OCI-LY3 (cell line): Measurements from ENCODE around the gene WWOX.

Source experiments
- H2AFZ ChIP-seq: fragments of 200-600, 300-600 bp; shearing (Covaris generic); 2 replicates; pipeline ENCODE4 v1.6.0; 2014; ENCODE audit warnings: antibody characterized with exemption, low read depth, low read length
- H3K27ac ChIP-seq: fragments of 200-600, 300-600 bp; sonication (generic); 2 replicates; pipeline ENCODE4 v1.5.1; 2014; ENCODE audit warnings: mild to moderate bottlenecking, low read length, moderate library complexity, mixed read lengths
- H3K27me3 ChIP-seq: fragments of 200-600, 300-600 bp; sonication (generic); 2 replicates; pipeline ENCODE4 v1.6.1; 2014; ENCODE audit warnings: low read depth, low read length, mixed read lengths
- H3K36me3 ChIP-seq: fragments of 200-600, 300-600 bp; sonication (generic); replicated peaks from 2 replicates; pipeline ENCODE3; 2014; ENCODE audit warnings: low read depth, low read length, mixed read lengths
- H3K4me1 ChIP-seq: fragments of 300-600, 200-600 bp; sonication (generic); 2 replicates; pipeline ENCODE4 v1.6.1; 2014; ENCODE audit warnings: low read length, mixed read lengths
- H3K4me2 ChIP-seq: fragments of 200-600, 300-600 bp; sonication (generic); 2 replicates; pipeline ENCODE4 v1.6.1; 2014; ENCODE audit warnings: low read length, mixed read lengths
- H3K4me3 ChIP-seq: fragments of 300-600, 200-600 bp; sonication (generic); 2 replicates; pipeline ENCODE4 v1.5.1; 2014; ENCODE audit warnings: antibody characterized with exemption, mild to moderate bottlenecking, low read length, moderate library complexity
- H3K79me2 ChIP-seq: fragments of 300-600, 200-600 bp; shearing (Covaris generic); 2 replicates; pipeline ENCODE4 v1.6.1; 2014; ENCODE audit warnings: mild to moderate bottlenecking, low read length, mixed read lengths
- H3K9ac ChIP-seq: fragments of 300-600, 200-600 bp; shearing (Covaris generic); 2 replicates; pipeline ENCODE4 v1.6.0; 2014; ENCODE audit warnings: mild to moderate bottlenecking, low read length, moderate library complexity
- H3K9me3 ChIP-seq: fragments of 200-600, 300-600 bp; shearing (Covaris generic); 2 replicates; pipeline ENCODE4 v1.6.1; 2014; ENCODE audit warnings: low read length, mixed read lengths; ENCODE audit not compliant: insufficient read depth
- H4K20me1 ChIP-seq: fragments of 200-600, 300-600 bp; sonication (generic); 2 replicates; pipeline ENCODE4 v1.6.1; 2016; ENCODE audit warnings: low read length, mixed read lengths; ENCODE audit not compliant: insufficient read depth
- CTCF ChIP-seq: fragments of 200-600, 300-600 bp; sonication (generic); IDR thresholded peaks from 2 replicates; pipeline ENCODE4 v1.5.1; 2014; ENCODE audit warnings: antibody characterized with exemption, low read length, low read depth
- EZH2phosphoT487 ChIP-seq: fragments of 200-600 bp; shearing (Covaris generic); IDR thresholded peaks from 2 replicates; pipeline ENCODE4 v1.6.1; 2018; ENCODE audit warnings: antibody characterized with exemption, mixed run types, low read depth

The WWOX gene

GRCh38 chr16:78791011-78791410, 691.6 kb downstream of the WWOX start:
- Histone ChIP-seq H3K27ac (no peak overlapping the region), H3K9ac (no peak overlapping the region), H4K20me1 (no peaks in the 10 kb centered on the region), H3K4me3 (no peak overlapping the region), H3K9me3 (no peaks in the 10 kb centered on the region), H3K4me2 (no peak overlapping the region), H3K4me1 (no peaks in the 10 kb centered on the region), H3K79me2 (no peaks in the 10 kb centered on the region), H3K27me3 (peaks cover 8% of the 10 kb centered on the region), H2AFZ (no peak overlapping the region), H3K36me3 (no peaks in the 10 kb centered on the region)
- TF ChIP-seq EZH2phosphoT487 (no peak), CTCF (no peak)

GRCh38 chr16:78791926-78792325, 692.5 kb downstream of the WWOX start:
- Histone ChIP-seq H4K20me1 (no peaks in the 10 kb centered on the region), H3K4me2 (no peak overlapping the region), H3K36me3 (no peaks in the 10 kb centered on the region), H3K9ac (no peak overlapping the region), H3K79me2 (no peaks in the 10 kb centered on the region), H3K27ac (no peak overlapping the region), H3K27me3 (peaks cover 8% of the 10 kb centered on the region), H3K9me3 (no peaks in the 10 kb centered on the region), H2AFZ (no peak overlapping the region), H3K4me1 (no peaks in the 10 kb centered on the region), H3K4me3 (no peak overlapping the region)
- TF ChIP-seq EZH2phosphoT487 (no peak), CTCF (no peak)

- H3K9me3 ChIP-seq, result no peaks in the 10 kb centered on the region
- H3K79me2 ChIP-seq, result no peaks in the 10 kb centered on the region
- H2AFZ ChIP-seq, result no peak overlapping the region
- no peaks in the 10 kb centered on the region for H3K4me1 ChIP-seq
- H3K4me2 ChIP-seq, result no peak overlapping the region
- no peak for TF ChIP-seq EZH2phosphoT487
- no peak for TF ChIP-seq CTCF
- H3K4me3 ChIP-seq, result no peak overlapping the region
- H3K27me3 ChIP-seq, result peaks cover 8% of the 10 kb centered on the region
- no peak overlapping the region for H3K27ac ChIP-seq
- H3K36me3 ChIP-seq, result no peaks in the 10 kb centered on the region
- no peak overlapping the region for H3K9ac ChIP-seq
- H4K20me1 ChIP-seq, result no peaks in the 10 kb centered on the region
Measured at GRCh38 chr16:78792952-78793351, 693.5 kb downstream of the WWOX start.

GRCh38 chr16:78794581-78795250, 695.3 kb downstream of the WWOX start:
- Histone ChIP-seq H2AFZ (no peak overlapping the region), H3K4me3 (no peak overlapping the region), H3K9ac (no peak overlapping the region), H3K36me3 (no peaks in the 10 kb centered on the region), H3K79me2 (no peaks in the 10 kb centered on the region), H3K27ac (no peak overlapping the region), H3K4me1 (no peaks in the 10 kb centered on the region), H3K9me3 (no peaks in the 10 kb centered on the region), H4K20me1 (no peaks in the 10 kb centered on the region), H3K4me2 (no peak overlapping the region), H3K27me3 (no peaks in the 10 kb centered on the region; the same call in 1 of the 2 replicates)
- no peak for TF ChIP-seq EZH2phosphoT487
- no peak for TF ChIP-seq CTCF
